Stimulated activated CD4-positive, alpha-beta T cell treated with anti-CD3 and anti-CD28 coated beads, Interleukin-2, amount 100 ng/mL, for 48 hours (primary cell): ENCODE results near the gene CYP3A4.
"Not testable (repeated sequence)": the region's sequence is repeated elsewhere in the genome, so short reads cannot be mapped to it uniquely, and the experiment has no call there.

Experiments used
- DNase-seq, 2 donors: peaks; one replicate each; pipeline ENCODE4 v3.0.0-alpha.2; 2020

CYP3A4 gene

DNA sequence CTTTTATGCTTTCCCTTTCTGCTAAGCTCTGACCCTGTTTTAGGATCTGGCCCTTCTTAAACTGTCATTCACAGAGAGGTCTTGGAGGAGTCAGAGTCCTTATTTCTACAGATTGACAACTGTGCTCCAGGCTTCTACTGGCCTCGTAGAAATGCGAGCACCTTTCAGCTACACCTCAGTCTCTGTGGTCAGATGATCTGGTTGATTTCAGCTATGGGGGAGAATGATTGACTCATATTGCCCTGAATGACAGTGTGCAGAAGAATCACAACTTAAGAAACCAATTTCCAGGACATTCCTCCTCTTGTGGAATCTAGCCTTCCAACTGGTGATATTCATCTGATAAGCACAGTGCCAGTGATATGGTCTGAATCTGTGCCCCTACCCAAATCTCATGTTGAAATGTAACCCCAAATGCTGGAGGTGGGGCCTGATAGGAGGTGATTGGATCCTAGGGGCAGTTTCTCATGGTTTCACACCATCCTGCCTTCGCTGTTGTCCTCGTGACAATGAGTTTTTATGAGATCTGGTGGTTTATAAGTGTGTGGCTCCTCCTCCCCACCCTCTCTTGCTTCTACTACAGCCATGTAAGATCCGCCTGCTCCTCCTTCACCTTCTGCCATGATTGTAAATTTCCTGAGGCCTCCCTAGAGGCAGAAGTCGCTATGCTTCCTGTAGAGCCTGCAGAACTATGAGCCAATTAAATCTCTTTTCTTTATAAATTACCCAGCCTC is 35.0 kb downstream of the CYP3A4 start:
- DNase-seq: no peak

DNA sequence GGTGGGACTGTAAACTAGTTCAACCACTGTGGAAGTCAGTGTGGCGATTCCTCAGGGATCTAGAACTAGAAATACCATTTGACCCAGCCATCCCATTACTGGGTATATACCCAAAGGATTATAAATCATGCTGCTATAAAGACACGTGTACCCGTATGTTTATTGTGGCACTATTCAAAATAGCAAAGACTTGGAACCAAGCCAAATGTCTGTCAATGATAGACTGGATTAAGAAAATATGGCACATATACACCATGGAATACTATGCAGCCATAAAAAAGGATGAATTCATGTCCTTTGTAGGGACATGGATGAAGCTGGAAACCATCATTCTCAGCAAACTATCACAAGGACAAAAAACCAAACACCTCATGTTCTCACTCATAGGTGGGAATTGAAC is 37.1 kb downstream of the CYP3A4 start:
- not testable (repeated sequence) for DNase-seq

DNA sequence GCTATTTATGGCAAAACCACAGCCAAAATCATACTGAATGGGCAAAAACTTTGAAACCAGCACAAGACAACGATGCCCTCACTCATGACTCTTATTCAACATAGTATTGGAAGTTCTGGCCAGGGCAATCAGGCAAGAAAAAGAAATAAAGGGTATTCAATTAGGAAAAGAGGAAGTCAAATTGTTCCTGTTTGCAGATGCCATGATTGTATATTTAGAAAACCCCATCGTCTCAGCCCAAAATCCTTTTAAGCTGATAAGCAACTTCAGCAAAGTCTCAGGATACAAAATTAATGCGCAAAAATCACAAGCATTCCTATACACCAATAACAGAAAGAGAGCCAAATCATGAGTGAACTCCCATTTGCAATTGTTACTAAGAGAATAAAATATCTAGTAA is 38.6 kb downstream of the CYP3A4 start:
- DNase-seq: not testable (repeated sequence)

DNA sequence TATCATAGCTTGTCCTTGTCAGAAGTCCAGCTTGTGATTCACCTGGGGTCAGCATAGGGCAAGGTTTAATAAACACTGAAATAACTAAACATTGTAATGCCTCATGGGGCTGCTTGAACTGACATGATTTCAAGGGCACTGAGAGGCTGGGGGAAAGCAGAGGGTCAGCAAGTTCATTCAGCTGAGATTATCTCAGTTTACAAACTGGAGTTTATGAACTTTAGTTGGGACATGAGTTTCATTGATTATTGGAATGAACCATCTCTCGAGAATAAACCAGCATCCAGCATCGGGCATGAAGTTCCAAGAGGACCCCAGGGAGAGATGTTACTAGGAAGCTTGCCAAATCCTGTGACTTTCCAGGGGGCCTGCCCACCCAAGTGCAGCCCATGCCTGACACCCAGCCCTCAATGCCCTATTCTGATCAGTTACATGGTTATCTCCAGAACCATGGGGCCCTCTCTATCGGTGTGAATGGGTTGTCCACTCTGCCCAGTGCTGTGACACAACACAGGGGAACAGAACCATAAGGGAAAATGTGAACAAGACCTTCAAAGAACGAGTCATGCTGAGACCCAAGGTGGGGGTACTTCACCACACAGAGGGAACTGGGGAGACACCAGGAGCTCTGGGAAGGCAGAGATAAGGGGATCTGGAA is 41.1 kb downstream of the CYP3A4 start:
- no peak for DNase-seq

DNA sequence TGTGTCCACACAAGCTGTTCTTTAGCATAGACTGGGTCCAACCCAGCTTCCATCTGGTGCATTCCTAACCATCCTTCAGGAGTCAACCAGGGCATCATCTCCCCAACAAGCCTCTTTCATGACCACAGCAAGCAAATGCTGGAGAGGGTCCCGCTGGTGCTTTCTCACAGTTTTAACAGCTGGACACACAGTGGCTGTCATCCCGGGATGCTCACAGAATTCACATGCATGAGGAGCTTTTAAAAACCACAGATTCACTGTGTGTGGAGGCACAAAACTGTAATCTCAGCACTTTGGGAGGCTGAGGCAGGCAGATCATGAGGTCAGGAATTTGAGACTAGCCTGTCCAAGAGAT is 42.6 kb downstream of the CYP3A4 start:
- DNase-seq: no peak

DNA sequence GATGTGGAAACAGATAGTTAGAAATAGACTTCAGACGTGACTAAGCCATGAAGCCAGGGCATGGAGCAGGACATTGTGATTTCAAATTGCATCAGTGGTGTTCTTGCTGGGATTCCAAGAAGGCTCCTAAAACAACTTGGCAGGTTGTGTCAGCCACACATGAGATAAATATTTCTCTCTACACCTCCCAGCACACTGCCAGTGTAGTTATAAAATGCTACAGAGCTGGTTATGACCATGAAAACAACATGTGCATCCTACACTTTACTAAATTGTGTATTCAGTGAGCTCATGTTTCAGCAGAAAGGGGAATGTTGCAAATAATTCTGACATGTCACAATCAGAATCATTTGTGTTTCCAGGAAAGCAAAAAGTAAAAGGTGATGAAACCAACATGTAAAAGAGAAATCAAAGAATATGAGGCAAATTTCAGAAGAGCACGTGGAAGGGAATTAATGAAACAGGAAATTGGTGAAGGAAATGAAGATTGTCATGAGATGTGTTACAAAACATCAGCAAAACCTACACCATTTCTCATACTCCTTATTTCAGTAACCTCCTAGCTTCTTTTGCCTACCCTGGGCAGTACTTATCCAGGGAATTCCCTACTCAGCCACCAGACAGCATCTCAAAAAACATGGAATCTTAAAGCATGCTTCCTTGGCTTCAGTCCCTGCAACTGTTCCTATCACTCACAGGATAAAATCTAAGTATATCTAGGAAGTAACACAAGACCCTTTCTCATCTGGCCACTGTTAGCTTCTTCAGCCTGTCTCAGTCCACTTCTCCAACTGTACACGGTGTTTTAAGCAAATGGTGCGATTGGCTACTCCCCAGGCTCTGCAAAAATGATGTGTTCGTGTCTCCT is 43.2 kb downstream of the CYP3A4 start:
- no peak for DNase-seq

DNA sequence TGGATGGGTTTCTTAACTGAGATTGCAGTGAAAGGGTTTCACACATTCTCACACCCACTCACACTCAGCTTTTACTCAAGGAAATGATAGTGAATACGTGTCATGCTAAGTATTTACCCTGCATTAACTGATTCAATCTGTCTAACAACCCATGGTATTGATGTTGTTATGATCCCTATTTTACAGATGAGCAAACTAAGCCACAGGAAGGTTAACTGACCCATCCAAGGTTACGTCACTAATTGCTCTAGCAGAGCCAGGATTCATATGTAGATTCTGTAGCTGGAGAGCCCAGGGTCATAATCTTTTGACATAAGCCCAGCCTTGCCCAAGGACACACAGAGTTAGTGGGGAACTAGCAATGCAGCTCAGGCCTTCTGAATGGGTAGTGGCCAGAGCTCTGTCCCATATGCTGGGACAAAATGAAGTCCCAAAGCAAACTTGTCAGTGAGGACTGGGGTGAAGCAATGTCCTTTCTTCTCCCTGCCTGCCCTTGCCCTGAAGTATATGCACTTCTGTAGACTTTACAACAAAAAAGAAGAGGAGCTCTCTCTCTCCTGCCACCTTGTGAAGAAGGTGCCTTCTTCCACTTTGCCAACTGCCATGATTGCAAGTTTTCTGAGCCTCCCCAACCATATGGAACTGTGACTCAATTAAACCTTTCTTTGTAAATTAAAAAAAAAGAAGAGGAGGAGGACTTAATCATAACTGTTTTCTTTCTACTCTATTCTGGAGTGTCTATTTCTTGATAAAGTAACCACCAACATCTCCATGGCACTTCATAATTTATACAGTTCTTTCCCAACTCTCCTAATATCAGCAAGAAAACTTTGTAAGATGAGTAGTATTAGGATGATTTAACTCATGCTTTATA is 44.0 kb downstream of the CYP3A4 start:
- no peak for DNase-seq

DNA sequence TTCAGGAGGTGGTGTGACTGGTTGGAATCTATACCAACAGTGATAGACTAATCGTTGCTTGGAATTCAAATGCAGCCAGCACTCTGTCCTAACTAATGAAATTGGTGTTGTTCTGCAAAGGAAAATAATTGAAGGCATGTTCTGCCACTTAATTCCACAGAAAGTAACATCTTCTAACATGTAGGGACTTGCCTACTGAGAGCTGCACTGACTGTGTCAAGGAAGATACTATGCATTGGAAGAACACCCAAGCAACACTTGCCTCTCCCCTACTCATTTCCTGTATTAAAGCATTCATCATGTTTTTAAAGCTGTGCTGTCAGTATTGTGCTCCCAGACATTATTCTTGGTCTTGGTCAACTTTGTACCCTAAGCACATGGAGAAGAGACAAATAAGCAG is 46.3 kb downstream of the CYP3A4 start:
- no peak for DNase-seq

DNA sequence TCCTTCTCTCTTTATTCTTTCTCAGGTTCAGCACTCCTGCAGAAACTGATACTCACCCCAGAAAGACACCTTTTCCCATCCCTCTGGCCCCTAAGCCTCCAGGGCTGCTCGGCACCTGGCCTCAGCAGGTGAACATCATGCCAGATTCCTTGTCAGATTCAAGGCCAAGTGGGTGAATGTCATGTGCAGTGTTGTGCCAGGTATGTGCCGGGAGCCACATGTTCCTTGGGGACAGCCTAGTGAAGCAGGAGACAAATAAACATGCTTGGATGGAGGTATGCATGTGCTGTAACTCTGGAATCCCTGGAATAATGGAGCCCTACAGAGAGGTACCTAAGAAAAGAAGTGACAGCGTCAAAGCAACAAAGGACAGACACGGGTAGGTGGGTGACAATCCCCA is 47.3 kb downstream of the CYP3A4 start:
- not testable (repeated sequence) for DNase-seq

DNA sequence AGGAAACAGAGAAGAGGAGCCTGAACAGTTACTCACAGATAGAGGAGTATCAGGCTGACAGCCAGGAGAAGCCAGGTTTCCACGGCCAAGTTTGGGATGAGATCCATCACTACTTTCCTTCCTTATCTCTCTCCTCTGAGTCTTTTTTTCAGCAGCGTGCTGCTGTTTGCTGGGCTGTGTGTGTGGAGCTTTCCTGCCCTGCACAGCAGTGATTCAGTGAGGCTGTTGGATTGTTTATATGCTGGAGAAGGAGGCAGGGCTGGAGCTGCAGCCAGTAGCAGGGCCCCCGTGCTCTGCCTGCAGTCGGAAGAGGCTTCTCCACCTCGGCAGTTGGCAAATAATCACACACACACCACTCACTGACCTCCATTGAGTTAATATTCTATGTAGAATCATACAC is 49.0 kb downstream of the CYP3A4 start, which contains the start of gene CYP3A7:
Gene CYP3A7, minus strand, starts transcription at position 210 of the 400 bp plus-strand sequence. Its CDS starts 103 bp downstream, at position 107.
- DNase-seq: no peak

DNA sequence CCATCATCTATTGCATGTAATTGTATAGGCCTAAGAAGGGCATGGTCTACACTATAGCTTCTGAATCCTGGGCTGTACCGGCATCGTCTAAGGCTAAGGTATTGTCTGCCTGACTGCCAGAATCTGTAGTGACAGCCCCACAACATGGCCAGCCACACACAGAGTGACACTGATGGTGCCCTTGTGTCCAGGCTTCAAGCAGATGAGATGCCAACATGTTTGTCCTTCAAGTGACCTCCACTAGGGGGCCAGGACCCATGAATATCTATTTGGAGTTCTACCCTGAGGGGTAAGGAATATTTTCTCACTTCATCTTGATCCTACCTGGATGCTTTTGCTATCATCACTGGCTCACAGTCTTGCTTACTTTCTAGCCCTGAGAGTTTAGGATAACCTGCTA is 50.5 kb downstream of the CYP3A4 start:
- peak in 1 of 2 donors; percentile 10 for DNase-seq

DNA sequence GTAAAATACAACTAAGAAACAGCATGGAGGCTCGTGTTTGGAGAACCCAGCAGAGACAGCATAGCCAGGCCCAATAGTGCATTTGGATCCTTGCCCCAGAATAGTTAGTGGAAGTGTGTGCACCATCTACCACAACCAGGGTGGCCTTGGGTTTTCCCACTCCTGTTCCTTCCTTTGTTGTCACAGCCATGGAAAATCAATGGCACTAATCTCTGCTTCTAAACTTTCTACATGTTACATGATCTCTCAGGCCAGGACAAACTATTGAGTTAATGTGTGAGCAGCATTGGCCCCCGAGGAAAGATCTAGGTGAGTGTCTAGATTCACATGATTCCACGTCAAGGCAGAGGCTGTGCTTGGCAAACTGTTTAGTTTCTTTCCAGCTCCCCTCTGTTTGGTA is 51.0 kb downstream of the CYP3A4 start:
- no peak for DNase-seq

DNA sequence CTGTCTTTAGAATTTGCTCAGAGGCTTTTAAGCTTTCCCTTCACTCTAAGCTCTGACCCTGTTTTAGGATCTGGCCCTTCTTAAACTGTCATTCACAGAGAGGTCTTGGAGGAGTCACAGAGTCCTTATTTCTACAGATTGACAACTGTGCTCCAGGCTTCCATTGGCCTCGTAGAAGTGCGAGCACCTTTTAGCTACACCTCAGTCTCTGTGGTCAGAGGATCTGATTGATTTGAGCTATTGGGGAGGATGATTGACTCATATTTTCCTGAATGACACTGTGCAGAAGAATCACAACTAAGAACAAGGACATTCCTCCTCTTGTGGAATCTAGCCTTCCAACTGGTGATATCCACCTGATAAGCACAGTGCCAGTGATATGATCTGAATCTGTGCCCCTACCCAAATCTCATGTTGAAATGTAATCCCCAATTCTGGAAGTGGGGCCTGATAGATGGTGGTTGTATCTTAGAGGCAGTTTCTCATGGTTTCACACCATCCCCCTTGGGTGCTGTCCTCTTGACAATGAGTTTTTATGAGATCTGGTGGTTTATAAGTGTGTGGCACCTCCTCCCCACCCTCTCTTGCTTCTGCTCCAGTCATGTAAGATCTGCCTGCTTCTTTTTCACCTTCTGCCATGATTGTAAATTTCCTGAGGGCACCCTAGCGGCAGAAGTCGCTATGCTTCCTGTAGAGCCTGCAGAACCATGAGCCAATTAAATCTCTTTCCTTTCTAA is 52.2 kb downstream of the CYP3A4 start:
- no peak for DNase-seq

DNA sequence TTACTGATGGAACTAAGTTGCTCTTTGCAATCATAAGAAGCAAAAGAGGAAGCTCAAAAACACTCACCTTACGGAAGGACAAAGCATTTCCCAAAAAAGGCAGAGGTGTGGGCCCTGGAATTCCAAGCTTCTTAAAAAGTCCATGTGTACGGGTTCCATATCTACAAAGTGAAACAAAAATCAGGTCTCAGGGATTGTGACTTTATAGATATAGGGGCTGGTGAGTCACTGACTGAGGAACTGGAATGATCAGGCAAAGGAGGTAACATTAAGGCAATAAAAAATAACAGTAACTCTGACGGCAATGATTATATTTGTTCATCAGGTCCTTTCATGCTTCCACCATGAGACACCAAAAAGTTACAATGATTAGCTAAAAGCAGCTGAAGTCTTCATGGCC is 53.0 kb downstream of the CYP3A4 start:
- no peak for DNase-seq

DNA sequence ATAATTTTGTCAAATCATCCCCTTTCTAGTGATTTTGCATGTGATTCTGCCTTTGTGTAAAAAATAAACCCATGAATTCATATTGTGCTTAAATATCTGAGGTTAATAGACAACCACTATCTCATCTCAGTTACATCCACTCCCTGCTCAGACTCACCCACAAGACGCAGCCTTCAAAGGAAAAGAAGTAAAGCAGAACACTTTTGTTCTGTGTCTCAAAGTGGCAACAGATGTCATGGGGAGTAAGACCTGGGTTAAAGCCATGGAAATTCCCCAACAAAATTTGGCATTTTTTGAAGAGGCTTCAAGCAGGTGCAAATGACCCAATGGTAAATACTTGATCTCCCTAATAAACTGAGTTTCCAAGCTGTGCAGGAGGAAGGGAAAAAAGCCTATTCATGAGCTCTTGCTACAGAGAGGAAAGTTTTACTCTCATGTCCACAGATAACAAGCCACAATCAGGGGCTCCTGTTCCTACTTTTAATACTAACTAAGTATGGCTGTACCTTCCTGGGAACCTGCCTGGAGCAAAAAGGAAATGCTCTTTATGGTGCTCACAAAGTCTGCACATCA is 53.7 kb downstream of the CYP3A4 start:
- DNase-seq: no peak

DNA sequence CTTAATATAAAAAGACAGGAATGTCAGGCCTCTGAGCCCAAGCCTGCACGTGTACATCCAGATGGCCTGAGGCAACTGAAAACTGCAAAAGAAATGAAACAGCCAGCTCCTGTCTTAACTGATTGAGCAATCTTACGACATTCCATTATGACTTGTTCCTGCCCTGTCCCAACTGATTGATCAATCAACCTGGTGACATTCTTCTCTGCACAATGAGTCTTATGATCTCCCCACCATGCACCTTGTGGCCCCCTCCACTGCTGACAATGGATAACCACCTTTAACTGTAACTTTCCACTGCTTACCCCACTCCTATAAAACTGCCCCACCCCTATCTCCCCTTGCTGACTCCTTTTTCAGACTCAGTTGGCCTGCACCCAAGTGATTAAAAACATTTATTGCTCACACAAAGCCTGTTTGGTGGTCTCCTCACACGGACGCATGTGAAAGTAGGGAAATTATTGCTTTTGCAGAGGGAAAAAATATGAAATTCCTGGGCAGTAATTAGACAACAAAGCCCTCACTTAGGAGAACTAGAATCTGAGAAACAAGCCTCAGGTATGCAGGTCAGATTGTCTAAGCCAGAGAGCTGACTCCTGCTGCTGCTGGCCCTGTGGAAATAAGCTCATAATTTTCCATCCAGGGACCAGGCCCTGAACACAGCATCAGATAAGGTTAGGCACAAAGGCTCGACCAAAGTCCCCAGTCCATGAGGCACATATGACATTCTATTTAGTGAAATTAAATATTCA is 54.3 kb downstream of the CYP3A4 start:
- DNase-seq: no peak

DNA sequence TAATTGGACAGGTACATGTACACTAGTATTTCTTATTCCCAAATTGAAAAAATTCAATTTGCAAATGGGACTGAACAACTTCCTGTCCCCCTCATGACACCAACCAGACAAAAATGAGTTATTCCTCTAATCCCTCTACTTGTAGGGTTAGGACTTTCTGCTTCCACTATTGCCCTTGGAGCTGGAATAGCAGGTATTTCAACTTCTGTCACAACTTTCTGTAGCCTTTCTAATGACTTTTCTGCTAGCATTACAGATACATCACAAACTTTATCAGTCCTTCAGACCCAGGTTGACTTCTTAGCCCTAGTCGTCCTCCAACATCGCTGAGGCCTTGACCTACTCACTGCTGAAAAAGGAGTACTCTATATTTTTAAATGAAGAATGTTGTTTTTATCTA is 55.4 kb downstream of the CYP3A4 start:
- no peak for DNase-seq

DNA sequence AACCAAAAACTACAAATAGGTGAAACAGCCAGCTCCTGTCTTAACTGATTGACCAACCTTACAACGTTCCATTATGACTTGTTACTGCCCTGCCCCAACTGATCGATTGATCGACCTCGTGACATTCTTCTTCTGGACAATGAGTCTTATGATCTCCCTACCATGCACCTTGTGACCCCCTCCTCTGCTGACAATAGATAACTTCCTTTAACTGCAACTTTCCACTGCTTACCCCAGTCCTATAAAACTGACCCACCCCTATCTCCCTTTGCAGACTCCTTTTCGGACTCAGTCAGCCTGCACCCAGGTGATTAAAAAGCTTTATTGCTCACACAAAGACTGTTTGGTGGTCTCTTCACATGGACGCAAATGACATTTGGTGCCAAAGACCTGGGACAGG is 60.8 kb downstream of the CYP3A4 start:
- not testable (repeated sequence) for DNase-seq

DNA sequence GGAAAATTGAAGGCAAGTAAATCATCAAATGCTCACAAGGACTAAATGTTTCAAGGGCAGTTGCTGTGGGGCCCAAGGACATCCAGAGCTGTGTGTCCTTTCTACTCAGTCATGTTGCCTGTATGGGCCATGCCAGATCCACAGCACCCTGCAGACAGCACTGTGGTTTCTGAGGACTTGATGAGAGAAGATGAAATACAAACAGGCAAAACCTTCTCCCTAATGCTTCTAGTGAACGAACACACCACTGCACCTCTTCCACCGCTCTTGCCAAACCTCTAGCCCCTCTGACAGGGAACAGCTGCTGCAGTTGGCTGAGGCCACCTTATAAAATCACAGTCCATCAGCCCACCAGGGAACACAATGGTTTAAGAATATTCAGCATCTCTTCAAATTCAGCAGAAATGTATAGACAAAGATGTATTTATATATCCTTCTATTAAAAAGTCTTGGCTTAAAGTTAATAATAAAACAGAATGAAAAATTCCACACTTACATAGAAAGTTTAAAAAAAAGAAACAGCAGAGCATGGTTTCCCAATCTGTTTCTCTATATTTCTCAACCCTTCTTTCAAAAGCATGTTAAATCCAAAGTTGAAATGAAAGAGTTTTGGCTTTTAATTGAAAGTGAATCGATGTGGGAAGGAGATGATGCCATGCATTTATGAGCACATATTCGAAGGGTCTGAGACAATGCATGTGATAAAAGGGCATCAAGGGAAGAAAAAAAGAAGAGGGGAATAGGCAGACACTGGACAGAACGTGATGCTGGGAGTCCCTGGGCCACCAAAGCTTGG is 63.0 kb downstream of the CYP3A4 start:
- no peak for DNase-seq
